ENCODE measurements around the gene NUDT13. TPM values are rescaled to one million over a fixed set of nuclear protein-coding genes. Genes with fewer than 3 reads are reported as not detected.

Gene NUDT13
- total RNA-seq, 1 donor from 2014 or later, result 3.3 TPM

DNA sequence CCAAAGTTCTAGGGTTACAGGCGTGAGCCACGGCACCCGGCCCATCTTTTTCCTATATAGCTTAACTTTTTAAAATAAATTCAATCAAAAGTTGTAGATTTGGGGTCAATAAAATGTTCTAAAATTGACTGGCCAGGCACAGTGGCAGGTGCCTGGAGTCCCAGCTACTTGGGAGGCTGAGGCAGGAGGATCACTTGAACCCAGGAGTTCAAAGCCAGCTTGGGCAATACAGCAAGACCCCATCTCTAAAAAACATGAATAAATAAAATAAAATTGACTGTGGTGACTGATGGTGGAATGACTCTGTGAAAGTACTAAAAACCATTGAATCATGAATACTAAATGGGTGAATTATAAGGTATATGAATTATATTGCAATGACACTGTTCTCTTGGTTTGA lies 34.4 kb upstream of the NUDT13 start:
- TF ChIP-seq, protein P1, sequence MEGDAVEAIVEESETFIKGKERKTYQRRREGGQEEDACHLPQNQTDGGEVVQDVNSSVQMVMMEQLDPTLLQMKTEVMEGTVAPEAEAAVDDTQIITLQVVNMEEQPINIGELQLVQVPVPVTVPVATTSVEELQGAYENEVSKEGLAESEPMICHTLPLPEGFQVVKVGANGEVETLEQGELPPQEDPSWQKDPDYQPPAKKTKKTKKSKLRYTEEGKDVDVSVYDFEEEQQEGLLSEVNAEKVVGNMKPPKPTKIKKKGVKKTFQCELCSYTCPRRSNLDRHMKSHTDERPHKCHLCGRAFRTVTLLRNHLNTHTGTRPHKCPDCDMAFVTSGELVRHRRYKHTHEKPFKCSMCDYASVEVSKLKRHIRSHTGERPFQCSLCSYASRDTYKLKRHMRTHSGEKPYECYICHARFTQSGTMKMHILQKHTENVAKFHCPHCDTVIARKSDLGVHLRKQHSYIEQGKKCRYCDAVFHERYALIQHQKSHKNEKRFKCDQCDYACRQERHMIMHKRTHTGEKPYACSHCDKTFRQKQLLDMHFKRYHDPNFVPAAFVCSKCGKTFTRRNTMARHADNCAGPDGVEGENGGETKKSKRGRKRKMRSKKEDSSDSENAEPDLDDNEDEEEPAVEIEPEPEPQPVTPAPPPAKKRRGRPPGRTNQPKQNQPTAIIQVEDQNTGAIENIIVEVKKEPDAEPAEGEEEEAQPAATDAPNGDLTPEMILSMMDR (IDR thresholded peaks at IDR 0.05; ENCODE audit: partially characterized antibody, unreplicated experiment), result no peak
- H3K4me1 Mint-ChIP-seq (ENCODE audit: low read depth, unreplicated experiment), result no peaks in the 10 kb centered on the region
- no peak for DNase-seq
- no peak overlapping the region for H3K27ac Mint-ChIP-seq (ENCODE audit: unreplicated experiment)
- no peaks in the 10 kb centered on the region for H3K9me3 Mint-ChIP-seq (ENCODE audit: unreplicated experiment)
- H3K27me3 Mint-ChIP-seq (ENCODE audit: unreplicated experiment), result no peaks in the 10 kb centered on the region
- no peak overlapping the region for H3K4me3 Mint-ChIP-seq (ENCODE audit: unreplicated experiment)
- no peaks in the 10 kb centered on the region for H3K36me3 Mint-ChIP-seq (ENCODE audit: unreplicated experiment)

DNA sequence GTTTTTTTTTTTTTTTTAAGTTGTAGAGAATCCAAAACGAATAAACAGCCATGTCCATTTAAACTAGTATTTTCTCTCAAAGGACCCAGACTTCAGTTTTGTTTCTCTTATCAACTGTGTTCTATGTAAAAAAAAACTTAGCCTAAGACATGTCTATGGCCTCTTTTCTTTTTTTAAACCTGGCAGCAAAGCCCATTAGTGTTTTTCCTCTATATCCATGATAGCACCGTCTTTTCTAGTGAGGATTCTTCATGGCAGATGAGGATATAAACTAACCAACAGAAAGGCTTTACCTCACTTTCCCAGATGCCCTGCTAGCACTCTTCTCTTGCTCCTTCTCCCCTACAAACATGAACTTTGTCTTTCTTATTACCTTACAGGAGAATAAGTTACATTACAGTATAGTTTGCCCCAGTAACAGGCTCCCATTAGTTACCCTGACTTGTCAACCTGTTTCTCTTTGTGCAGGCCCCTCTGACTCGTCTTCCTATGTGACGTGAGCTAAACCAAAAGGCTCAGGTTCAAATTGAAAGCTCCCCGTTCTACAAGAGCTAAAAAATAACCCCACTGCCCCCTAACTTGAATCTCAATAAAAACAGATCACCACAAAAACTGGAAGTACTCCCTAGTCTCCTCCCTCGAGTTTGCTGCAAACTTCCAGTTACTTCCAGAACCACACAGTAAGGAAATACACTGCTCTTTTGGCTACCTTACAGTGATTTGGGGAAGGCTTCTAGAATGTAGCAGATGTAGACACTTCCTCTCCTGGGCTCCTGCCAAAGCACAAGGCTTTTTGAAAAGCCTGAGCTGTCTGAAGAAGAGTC lies 33.7 kb upstream of the NUDT13 start:
- H3K36me3 Mint-ChIP-seq (ENCODE audit: unreplicated experiment), result no peaks in the 10 kb centered on the region
- no peaks in the 10 kb centered on the region for H3K9me3 Mint-ChIP-seq (ENCODE audit: unreplicated experiment)
- DNase-seq, result no peak
- TF ChIP-seq, protein P1 (IDR thresholded peaks at IDR 0.05; ENCODE audit: partially characterized antibody, unreplicated experiment), result no peak
- no peaks in the 10 kb centered on the region for H3K4me1 Mint-ChIP-seq (ENCODE audit: low read depth, unreplicated experiment)
- no peak overlapping the region for H3K4me3 Mint-ChIP-seq (ENCODE audit: unreplicated experiment)
- H3K27ac Mint-ChIP-seq (ENCODE audit: unreplicated experiment), result no peak overlapping the region
- H3K27me3 Mint-ChIP-seq (ENCODE audit: unreplicated experiment), result no peaks in the 10 kb centered on the region

DNA sequence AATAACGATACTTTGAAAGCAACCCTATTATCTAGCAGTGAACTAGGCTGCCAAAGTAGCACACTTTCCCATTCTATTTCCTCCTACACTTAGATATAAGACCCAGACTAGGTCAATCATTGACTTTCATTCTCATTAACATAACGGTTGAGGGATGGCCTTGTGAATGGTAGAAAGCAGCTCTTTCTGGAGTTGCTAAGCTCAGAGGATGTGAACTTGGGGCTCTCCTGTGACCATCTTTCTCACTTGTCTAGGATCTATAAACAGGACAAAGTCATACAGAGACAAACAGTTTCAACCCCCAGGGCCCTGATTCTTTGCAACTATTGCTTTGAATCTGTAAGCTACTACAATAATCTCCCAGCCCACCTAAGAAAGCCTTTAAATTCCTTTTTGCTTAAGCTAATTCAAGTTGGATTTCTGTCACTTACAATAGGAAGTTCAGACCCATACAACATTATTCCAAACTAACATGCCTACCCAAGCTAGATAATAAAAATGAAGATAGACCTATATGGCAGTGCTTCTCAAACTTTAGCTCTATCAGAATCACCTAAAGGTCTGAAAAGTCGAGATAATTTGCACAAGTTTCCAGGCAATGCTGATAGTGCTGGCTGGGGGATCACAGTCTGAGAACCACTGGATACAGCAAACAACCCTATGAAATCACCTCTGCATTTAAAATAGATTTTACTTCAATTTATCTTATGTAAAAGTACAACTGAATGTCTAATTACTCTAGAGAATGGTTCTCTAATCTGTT lies 30.3 kb upstream of the NUDT13 start:
- DNase-seq, result no peak
- no peak overlapping the region for H3K4me3 Mint-ChIP-seq (ENCODE audit: unreplicated experiment)
- no peak overlapping the region for H3K27ac Mint-ChIP-seq (ENCODE audit: unreplicated experiment)
- no peaks in the 10 kb centered on the region for H3K9me3 Mint-ChIP-seq (ENCODE audit: unreplicated experiment)
- no peaks in the 10 kb centered on the region for H3K36me3 Mint-ChIP-seq (ENCODE audit: unreplicated experiment)
- H3K27me3 Mint-ChIP-seq (ENCODE audit: unreplicated experiment), result no peaks in the 10 kb centered on the region
- TF ChIP-seq, protein P1 (IDR thresholded peaks at IDR 0.05; ENCODE audit: partially characterized antibody, unreplicated experiment), result no peak
- no peaks in the 10 kb centered on the region for H3K4me1 Mint-ChIP-seq (ENCODE audit: low read depth, unreplicated experiment)

DNA sequence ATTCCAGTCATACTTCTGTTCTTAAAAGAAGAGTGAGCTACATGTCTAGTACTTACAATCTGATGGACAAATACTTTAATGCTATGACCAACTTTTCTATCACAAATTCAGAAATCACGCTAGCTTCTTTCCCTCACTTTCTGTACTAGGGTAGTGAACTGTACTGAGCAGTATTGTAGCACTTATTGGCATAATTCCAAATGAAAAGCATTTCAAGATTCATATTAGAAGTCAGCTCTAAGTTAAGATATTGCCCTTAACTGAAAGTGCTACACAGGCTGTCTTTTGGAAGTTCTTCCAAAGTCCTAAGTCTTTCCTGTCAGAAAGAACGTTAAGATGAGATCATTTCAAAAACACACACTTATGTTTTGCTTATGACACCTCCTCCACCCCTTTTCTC lies 27.0 kb upstream of the NUDT13 start:
- Mint-ChIP-seq H3K9me3 (ENCODE audit: unreplicated experiment) (no peaks in the 10 kb centered on the region), H3K36me3 (ENCODE audit: unreplicated experiment) (no peaks in the 10 kb centered on the region), H3K27ac (ENCODE audit: unreplicated experiment) (no peak overlapping the region), H3K4me1 (ENCODE audit: low read depth, unreplicated experiment) (no peaks in the 10 kb centered on the region), H3K4me3 (ENCODE audit: unreplicated experiment) (no peak overlapping the region), H3K27me3 (ENCODE audit: unreplicated experiment) (no peaks in the 10 kb centered on the region)
- TF ChIP-seq, protein P1 (IDR thresholded peaks at IDR 0.05; ENCODE audit: partially characterized antibody, unreplicated experiment), result no peak
- DNase-seq, result no peak

DNA sequence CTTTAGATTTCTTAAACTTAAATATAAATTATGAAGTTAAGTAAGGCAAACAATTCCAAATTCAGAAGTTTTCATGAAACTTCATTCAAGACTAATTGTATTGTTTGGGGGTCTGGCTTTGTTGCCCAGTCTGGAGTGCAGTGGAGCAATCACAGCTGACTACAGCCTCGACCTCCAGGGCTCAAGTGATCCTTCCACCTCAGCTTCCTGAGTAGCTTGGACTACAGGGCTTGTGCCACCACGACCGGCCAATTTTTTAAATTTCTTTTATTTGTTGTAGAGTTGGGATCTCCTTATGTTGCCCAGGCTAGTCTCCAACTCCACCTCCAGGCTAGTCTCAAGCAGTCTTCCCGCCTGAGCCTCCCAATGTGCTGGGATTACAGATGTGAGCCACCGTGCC lies 26.0 kb upstream of the NUDT13 start:
- TF ChIP-seq, protein P1 (IDR thresholded peaks at IDR 0.05; ENCODE audit: partially characterized antibody, unreplicated experiment), result no peak
- DNase-seq, result no peak
- H3K36me3 Mint-ChIP-seq (ENCODE audit: unreplicated experiment), result no peaks in the 10 kb centered on the region
- no peak overlapping the region for H3K27ac Mint-ChIP-seq (ENCODE audit: unreplicated experiment)
- no peaks in the 10 kb centered on the region for H3K4me1 Mint-ChIP-seq (ENCODE audit: low read depth, unreplicated experiment)
- H3K4me3 Mint-ChIP-seq (ENCODE audit: unreplicated experiment), result no peak overlapping the region
- no peaks in the 10 kb centered on the region for H3K27me3 Mint-ChIP-seq (ENCODE audit: unreplicated experiment)
- H3K9me3 Mint-ChIP-seq (ENCODE audit: unreplicated experiment), result no peaks in the 10 kb centered on the region
